GM21717 (cell line): ENCODE data around the gene SNX25.
"Not testable (repeated sequence)": the region's sequence is repeated elsewhere in the genome, so short reads cannot be mapped to it uniquely, and the experiment has no call there.

Experiments used
- ATAC-seq: cut with Tn5 transposase; IDR thresholded peaks from one replicate; pipeline ENCODE4 v1.9.1; 2021; ENCODE audit warnings: mild to moderate bottlenecking, moderate library complexity; ENCODE audit not compliant: unreplicated experiment

The SNX25 gene

DNA sequence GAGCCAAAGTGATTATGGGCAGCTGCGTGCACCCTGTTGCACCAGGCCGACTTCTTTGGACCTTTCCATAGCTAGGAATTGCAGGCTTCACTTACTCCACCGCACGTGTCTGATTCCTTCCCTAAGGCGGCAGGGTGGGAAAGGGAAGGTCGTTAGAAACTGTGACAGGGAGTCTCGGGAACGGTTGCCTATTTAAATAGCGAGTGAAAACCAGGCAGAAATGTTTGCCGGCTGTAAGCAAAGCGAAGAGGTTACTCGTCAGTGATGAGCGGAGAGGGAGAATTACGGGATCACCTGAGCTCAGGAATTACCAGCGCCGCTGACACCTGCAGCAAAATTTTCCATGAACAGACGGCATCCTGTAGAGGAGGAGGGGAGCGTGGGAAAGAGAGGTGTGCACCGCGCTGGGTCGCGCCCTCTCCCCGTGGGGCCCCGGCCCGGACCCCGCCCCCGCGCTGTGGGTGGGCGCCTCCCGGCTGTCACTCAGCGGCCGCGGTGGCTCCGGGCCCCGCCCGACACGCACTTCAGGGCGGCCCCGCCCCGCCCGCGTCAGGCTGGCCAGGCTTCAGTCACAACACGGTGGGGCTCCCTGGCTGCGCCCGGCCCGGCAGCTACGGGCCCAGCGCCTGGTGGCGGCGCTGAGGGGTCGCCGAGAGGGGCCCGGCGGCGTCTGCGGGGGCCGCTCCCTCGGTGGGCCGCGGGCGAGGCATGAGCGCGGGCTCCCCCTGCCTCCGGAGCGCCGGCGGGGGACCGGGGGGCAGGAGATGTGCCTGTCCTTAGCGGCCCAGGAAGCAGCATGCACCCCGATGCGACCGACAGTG is at the start of gene SNX25:
SNX25 (plus strand) TSS at position 568 of the 821 bp plus-strand sequence; CDS start at position 797, 229 bp downstream.
- peak; percentile 70 for ATAC-seq

DNA sequence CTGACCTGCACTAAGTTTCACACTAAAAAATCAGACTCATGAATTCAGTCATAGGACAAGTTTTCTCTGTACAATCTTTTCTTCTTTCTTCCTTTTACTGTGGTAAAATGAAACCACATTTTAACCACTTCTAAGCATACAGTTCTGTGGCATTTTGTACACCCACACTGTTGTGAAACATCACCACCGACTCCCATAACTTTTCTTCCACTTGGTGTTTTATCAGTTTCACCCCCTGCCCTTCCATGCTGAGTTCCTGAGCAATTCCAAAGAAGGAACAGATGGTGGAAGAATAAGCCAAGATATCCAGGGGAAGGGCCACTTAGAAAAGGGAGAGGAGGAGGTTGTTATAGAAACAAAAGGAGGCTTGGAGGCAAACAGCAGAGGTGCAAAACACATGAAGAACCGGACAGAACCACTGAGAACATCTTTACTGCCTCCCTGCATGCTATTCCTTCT is 43.8 kb upstream of the SNX25 start:
- peak; percentile 94 for ATAC-seq

- ATAC-seq: no peak
These were observed 42.2 kb upstream of the SNX25 start for GRCh38 chr4:185167234-185167633.

DNA sequence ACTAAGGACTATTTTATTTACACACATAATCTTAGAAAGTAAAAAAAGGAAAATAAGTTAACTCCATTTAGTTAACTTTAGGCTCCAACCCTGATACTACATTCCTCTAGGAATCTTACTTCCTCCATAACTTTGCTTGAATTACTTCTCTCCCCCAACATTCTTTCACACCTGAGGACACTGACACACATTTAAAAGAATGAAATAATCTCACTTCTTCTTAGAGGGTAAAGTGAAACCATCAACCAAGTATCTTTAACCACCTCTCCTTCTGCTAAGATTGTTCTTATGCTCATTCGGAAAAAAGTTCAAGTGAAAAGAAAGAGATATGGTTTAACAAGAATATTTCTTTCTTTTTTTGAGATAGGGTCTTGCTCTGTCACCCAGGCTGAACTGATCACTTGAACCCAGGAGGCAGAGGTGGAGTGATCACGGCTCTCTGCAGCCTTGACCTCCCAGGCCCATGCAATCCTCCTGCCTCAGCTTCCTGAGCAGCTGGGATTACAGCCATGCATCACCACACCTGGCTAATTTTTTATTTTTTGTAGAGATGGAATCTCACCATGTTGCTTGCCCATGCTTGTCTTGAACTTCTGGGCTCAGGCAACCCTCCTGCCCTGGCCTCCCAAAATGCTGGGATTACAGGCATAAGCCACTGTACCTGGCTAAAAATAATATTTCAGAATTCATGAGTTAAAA is 37.9 kb upstream of the SNX25 start:
- peak; percentile 90 for ATAC-seq

DNA sequence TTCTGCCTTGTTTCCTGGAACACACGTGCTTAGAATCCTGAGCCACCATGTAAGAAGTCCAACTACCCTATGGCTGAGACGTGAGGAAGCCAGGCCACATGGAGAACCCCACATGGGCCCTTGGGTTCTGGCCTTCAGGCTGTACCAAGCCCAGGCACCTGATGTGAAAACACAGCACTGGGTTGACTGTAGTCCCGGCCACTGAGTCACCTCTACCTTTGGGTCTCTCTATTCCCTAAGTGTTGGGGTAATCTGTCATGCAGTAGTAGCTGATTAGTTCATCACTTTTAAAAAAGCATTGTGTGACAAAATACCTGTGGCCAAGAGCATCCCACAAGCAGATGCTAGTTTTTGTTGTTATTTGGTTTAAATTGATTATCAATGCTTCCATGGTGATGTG is 29.9 kb upstream of the SNX25 start:
- ATAC-seq: no peak

- no peak for ATAC-seq
These were observed 27.2 kb upstream of the SNX25 start for GRCh38 chr4:185182239-185182638.

GRCh38 chr4:185183622-185184281 is 25.6 kb upstream of the SNX25 start:
- peak; percentile 59 for ATAC-seq

GRCh38 chr4:185186769-185187168 is 22.6 kb upstream of the SNX25 start:
- no peak for ATAC-seq

DNA sequence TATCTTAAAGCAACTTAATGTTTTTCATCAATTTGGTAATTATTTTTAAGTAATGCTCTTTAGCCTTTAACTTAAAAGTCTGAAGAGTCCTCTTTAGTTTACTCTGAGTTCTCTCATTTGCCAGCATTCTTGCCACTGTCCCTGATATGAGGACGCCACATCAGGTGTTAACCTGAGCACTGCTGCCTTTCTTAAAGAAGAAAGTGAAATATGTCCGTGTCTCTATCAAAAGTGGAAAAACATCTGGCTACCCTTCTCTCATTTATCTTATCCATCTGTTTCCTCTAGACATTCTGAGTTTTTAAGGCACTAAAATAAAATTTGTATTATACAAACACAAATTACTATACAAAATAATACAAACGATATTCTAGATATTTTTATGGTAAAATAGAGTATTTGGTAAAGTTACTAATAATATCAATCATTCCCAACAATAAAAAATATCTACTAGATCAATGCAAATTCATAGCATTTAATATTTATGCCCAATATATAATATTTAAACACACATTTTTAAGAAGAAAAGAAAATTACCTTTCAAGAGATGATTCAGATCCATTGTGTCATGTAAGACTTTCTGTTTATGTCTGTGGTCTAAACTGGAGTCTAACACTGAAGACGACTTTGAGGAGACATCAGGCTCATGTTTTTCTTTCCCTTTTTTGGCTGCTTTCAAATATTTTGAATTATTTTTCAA is 19.6 kb upstream of the SNX25 start:
- no peak for ATAC-seq

- ATAC-seq: no peak
These were observed 19.0 kb upstream of the SNX25 start for GRCh38 chr4:185190306-185190856.

GRCh38 chr4:185192059-185192458 is 17.3 kb upstream of the SNX25 start:
- ATAC-seq: peak; percentile 87

GRCh38 chr4:185194924-185195888 is 14.2 kb upstream of the SNX25 start:
- ATAC-seq: no peak

DNA sequence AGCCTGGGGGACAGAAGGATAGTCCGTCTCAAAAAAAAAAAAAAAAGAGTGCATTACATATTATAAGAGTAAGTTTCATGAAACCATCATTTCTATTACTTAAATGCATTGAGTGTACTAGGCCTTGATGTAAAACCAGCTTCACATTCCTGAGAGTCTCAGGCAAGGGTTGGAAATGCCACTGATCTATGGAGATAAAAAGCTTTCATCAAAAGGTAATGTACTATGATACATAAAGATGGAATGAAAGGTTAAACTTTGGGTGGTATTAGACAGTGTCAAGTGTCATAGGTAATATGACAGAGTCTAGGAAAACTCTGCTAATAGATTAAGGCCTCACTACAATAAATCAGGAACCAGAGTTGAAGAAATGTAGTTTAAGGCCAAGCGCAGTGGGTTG is 13.0 kb upstream of the SNX25 start:
- no peak for ATAC-seq

GRCh38 chr4:185198189-185198588 is 11.2 kb upstream of the SNX25 start:
- not testable (repeated sequence) for ATAC-seq

GRCh38 chr4:185201977-185202962 is 7.1 kb upstream of the SNX25 start:
- ATAC-seq: no peak

DNA sequence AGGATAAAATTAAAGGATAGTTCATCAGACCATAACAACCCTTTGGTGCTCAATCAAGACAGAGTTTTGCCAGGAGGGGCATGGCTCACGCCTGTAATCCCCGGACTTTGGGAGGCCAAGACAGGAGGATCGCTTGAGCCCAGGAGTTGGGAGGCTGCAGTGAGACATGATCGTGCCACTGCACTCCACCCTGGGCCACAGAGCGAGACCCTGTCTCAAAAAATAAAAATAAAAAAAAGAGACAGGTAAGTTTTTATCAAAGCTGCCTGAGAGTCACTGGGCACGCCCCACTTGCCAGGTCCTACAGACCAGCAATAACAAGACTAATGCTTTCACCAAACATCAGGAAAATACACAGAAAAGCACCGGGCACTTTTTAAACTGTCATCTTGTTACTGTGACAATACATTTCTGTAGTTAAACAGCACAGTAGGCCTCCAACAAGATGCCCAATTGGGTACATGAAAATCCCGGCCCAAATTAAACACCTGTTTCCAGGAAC is 6.4 kb upstream of the SNX25 start:
- ATAC-seq: no peak

DNA sequence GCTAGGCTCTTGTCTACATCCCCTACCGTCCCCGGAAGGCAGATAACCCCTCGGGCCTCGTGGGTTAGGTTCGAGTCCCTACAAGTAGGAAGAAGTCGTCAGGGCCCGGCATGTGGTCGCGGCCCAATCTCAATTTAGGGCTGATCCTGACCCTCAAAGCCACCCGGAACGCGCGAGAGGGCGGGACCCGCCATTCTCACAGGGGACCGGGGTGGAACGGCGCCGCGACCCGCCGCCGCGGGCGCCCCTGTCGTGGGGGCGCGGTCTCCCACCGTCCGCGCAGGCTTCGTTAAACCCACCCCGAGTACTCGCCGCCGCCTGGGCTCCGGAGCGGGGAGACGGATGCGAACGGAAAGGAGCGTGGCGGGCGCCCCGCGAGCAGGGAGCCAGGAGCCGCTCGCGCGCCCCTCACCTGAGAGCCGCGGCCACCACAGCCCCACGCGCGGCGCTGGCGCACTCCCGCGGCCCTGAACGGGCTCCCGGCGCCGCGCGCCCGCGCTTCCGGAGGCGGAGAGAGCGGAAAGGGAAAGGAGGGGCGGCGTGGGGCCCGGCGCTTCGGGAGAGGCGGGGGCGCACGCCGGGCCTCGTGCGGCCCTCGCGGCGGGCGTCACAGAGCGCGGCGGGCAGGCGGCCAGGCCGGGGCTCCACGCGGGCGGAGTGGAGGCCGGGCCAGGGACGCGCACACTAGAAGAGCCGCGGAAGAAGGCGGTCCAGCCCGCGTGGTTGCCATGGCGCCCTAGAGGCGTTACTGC is 5.7 kb upstream of the SNX25 start, which contains the start of gene CFAP97:
CFAP97 (minus strand) TSS at position 515 of the 752 bp plus-strand sequence. CDS start 12,804 bp downstream, outside the sequence.
- peak; percentile 75 for ATAC-seq
